T-helper 22 cell (primary cell): ENCODE data around the gene SBF2.
"Not testable (repeated sequence)": the region's sequence is repeated elsewhere in the genome, so short reads cannot be mapped to it uniquely, and the experiment has no call there.

ENCODE experiments used
- DNase-seq: peaks from one replicate; pipeline ENCODE4 v3.0.0-alpha.2; 2020; ENCODE audit warnings: low read depth

The SBF2 gene

GRCh38 chr11:10164621-10165020 is 129.4 kb downstream of the SBF2 start:
- no peak for DNase-seq

- DNase-seq: no peak
Measured at GRCh38 chr11:10162222-10162621, 131.8 kb downstream of the SBF2 start.

- DNase-seq: no peak
Measured at GRCh38 chr11:10160350-10160749, 133.7 kb downstream of the SBF2 start.

GRCh38 chr11:10158461-10158860 is 135.6 kb downstream of the SBF2 start:
- DNase-seq: no peak

- DNase-seq: no peak
Measured at GRCh38 chr11:10155793-10156490, 138.1 kb downstream of the SBF2 start.

GRCh38 chr11:10150800-10151199 is 143.2 kb downstream of the SBF2 start:
- DNase-seq: no peak

GRCh38 chr11:10149553-10149952 is 144.5 kb downstream of the SBF2 start:
- no peak for DNase-seq

GRCh38 chr11:10147195-10147594 is 146.8 kb downstream of the SBF2 start:
- DNase-seq: no peak

GRCh38 chr11:10144954-10145353 is 149.1 kb downstream of the SBF2 start:
- DNase-seq: no peak

- no peak for DNase-seq
Measured at GRCh38 chr11:10139656-10140055, 154.4 kb downstream of the SBF2 start.

GRCh38 chr11:10139143-10139542 is 154.9 kb downstream of the SBF2 start:
- DNase-seq: no peak

- DNase-seq: no peak
Measured at GRCh38 chr11:10134975-10135481, 159.0 kb downstream of the SBF2 start.

GRCh38 chr11:10134226-10134625 is 159.8 kb downstream of the SBF2 start:
- DNase-seq: not testable (repeated sequence)

- not testable (repeated sequence) for DNase-seq
Measured at GRCh38 chr11:10133251-10133650, 160.8 kb downstream of the SBF2 start.

GRCh38 chr11:10130875-10131274 is 163.1 kb downstream of the SBF2 start:
- no peak for DNase-seq

- not testable (repeated sequence) for DNase-seq
Measured at GRCh38 chr11:10129184-10129583, 164.8 kb downstream of the SBF2 start.

- no peak for DNase-seq
Measured at GRCh38 chr11:10125522-10126133, 168.4 kb downstream of the SBF2 start.

GRCh38 chr11:10122326-10123197 is 171.5 kb downstream of the SBF2 start:
- DNase-seq: no peak

GRCh38 chr11:10118865-10119264 is 175.2 kb downstream of the SBF2 start:
- no peak for DNase-seq

- DNase-seq: no peak
Measured at GRCh38 chr11:10117709-10118351, 176.2 kb downstream of the SBF2 start.

- DNase-seq: no peak
Measured at GRCh38 chr11:10116588-10116987, 177.4 kb downstream of the SBF2 start.
